GM20000 (cell line): ENCODE results near the gene CKMT1B.
"Not testable (repeated sequence)": the region's sequence is repeated elsewhere in the genome, so short reads cannot be mapped to it uniquely, and the experiment has no call there.

ENCODE experiments used
- DNase-seq: peaks from one replicate; pipeline ENCODE4 v3.0.0; 2012; ENCODE audit warnings: low spot score
- CTCF ChIP-seq: IDR thresholded peaks from 2 replicates; pipeline ENCODE4 v1.5.1; 2012; ENCODE audit warnings: mild to moderate bottlenecking, control low read depth; ENCODE audit errors: extremely low read depth, missing control alignments

CKMT1B gene

GRCh38 chr15:43592841-43593240 is 986 bp upstream of the CKMT1B start:
- DNase-seq = not testable (repeated sequence)

- DNase-seq = not testable (repeated sequence)
These were observed 5.3 kb downstream of the CKMT1B start for GRCh38 chr15:43599131-43599530.

GRCh38 chr15:43600200-43600599 is 6.4 kb downstream of the CKMT1B start:
- DNase-seq = not testable (repeated sequence)

- DNase-seq = not testable (repeated sequence)
These were observed 8.4 kb downstream of the CKMT1B start for GRCh38 chr15:43602233-43602632.

- not testable (repeated sequence) for DNase-seq
These were observed 23.9 kb downstream of the CKMT1B start for GRCh38 chr15:43617750-43618149.

GRCh38 chr15:43618700-43619099 is 24.9 kb downstream of the CKMT1B start, which contains the start of gene STRC:
Gene STRC, minus strand, starts transcription at chr15:43618800. Its CDS starts 78 bp downstream, at chr15:43618722.
- not testable (repeated sequence) for DNase-seq

- DNase-seq = not testable (repeated sequence)
These were observed 28.4 kb downstream of the CKMT1B start for GRCh38 chr15:43622068-43622799.

- no peak for DNase-seq
- no peak for TF ChIP-seq CTCF
These were observed 31.3 kb downstream of the CKMT1B start for GRCh38 chr15:43625106-43625505.

- DNase-seq = not testable (repeated sequence)
These were observed 33.1 kb downstream of the CKMT1B start for GRCh38 chr15:43626937-43627336.

- peak; percentile 17 for DNase-seq
These were observed 44.8 kb downstream of the CKMT1B start for GRCh38 chr15:43638464-43639204.
